Esophagus muscularis mucosa (tissue), 4 donors: Measurements from ENCODE around the gene RYR2. TPM values are rescaled to one million over a fixed set of nuclear protein-coding genes. Genes with fewer than 3 reads are reported as not detected.

Source experiments
- DNase-seq: peaks from one replicate; pipeline ENCODE4 v3.0.0-alpha.2; 2017; ENCODE audit errors: extremely low spot score
- H3K27ac ChIP-seq, 4 donors: fragments of 200-600 bp; sonication (generic); replicated peaks in 1 of 4; 1 replicate in 3 of 4; 2 replicates in 1 of 4; pipeline ENCODE4 v1.5.1; 2016 to 2019; ENCODE audit warnings: mild to moderate bottlenecking in 1 of 4
- H3K27me3 ChIP-seq, 4 donors: fragments of 200-600 bp; sonication (generic); one replicate each; pipeline versions ENCODE4 v1.5.1 to v1.6.0; 2016 to 2019
- H3K36me3 ChIP-seq, 4 donors: fragments of 200-600 bp; sonication (generic); one replicate each; pipeline ENCODE4 v1.5.1; 2016 to 2019
- H3K4me1 ChIP-seq, 4 donors: fragments of 200-600 bp; sonication (generic); one replicate each; pipeline ENCODE4 v1.5.1; 2016 to 2019
- H3K4me3 ChIP-seq, 4 donors: fragments of 200-600 bp; sonication (generic); 1 replicate in 2 of 4; 2 replicates in 2 of 4; pipeline ENCODE4 v1.5.1; 2016 to 2019; ENCODE audit warnings: mild to moderate bottlenecking in 4 of 4, moderate library complexity in 1 of 4
- H3K9me3 ChIP-seq, 4 donors: fragments of 200-600 bp; sonication (generic); 1 replicate in 3 of 4; 2 replicates in 1 of 4; pipeline ENCODE4 v1.5.1; 2016 to 2019
- EP300 ChIP-seq: sonication (generic); formaldehyde crosslinking; IDR thresholded peaks from one replicate; pipeline ENCODE4 v1.6.1; 2017; ENCODE audit warnings: antibody characterized with exemption
- POLR2A ChIP-seq: fragments of 450-650 bp; IDR thresholded peaks from one replicate; pipeline ENCODE4 v1.6.1; 2017; ENCODE audit warnings: antibody characterized with exemption, moderate library complexity, mild to moderate bottlenecking, low read depth
- POLR2AphosphoS5 ChIP-seq, 2 donors: sonication (generic); formaldehyde crosslinking; IDR thresholded peaks; one replicate each; pipeline ENCODE4 v1.6.1; 2017; ENCODE audit warnings: antibody characterized with exemption in 2 of 2
- WGBS: methylation state at CpG from one replicate; pipeline ENCODE4 v1.1.5; 2018; 5-methylcytosine and 5-hydroxymethylcytosine counted together
- intact Hi-C: fragments of 100-400 bp; cut with DNase I; formaldehyde crosslinking; loops from one replicate; pipeline ENCODE4 v1.15.1; 2023
- total RNA-seq, 4 donors: library from RNA; depleted of rRNA; stranded (reverse); fragments of >200 nt; gene quantifications; one replicate each; pipeline versions ENCODE4 v1.1.0 to v1.2.1, GENCODE V29; 2016
- TF ChIP-seq, protein P1 (sequence below), 3 experiments: fragments of 200-600 bp in 2 of 3; fragments of 450-650 bp in 1 of 3; sonication (generic) in 2 of 3; IDR thresholded peaks; one replicate each; pipeline ENCODE4 v1.5.1; 2017 to 2019; ENCODE audit warnings: antibody characterized with exemption in 3 of 3, mild to moderate bottlenecking in 2 of 3, moderate library complexity in 1 of 3

Gene RYR2
- total RNA-seq, 4 donors from 2014 or later, result 29.8 to 56.3 (median 38.9) TPM

DNA sequence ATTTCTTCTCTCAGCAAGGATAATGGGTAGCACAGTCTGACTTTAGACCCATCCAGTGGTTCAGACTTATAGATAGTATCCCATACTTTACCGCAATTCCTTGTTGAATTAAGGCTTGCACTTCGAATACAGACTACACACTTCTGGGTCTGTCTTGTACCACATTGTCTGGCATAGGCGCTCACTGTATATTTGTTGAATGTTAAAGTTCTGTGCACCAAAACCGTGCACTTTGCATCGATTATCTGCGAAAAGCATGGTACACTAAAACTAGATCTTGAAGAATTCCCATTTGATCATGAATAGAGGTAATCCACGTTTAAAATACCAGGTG lies 556 bp upstream of the RYR2 start:
- Histone ChIP-seq H3K27me3 (peaks cover 0 to 18% (median 0%) of the 10 kb centered on the region in 4 donors), H3K9me3 (no peaks in the 10 kb centered on the region), H3K4me3 (peak overlapping the region; percentile 79 to 82 (median 80)), H3K36me3 (no peaks in the 10 kb centered on the region), H3K4me1 (peaks cover 0 to 49% (median 40%) of the 10 kb centered on the region in 4 donors), H3K27ac (peak overlapping the region; percentile 85 to 93 (median 88))
- 24% methylated on average over 7 of the region's 7 CpGs for WGBS
- intact Hi-C loops, result loop anchor here (10.0 kb wide), 1 partner anchor 343 kb away; no protein-coding TSS in a partner anchor
- DNase-seq, result no peak
- TF ChIP-seq POLR2AphosphoS5 (IDR thresholded peaks at IDR 0.05), result no peak
- no peak for TF ChIP-seq POLR2A
- TF ChIP-seq EP300, result no peak
- TF ChIP-seq, protein P1, sequence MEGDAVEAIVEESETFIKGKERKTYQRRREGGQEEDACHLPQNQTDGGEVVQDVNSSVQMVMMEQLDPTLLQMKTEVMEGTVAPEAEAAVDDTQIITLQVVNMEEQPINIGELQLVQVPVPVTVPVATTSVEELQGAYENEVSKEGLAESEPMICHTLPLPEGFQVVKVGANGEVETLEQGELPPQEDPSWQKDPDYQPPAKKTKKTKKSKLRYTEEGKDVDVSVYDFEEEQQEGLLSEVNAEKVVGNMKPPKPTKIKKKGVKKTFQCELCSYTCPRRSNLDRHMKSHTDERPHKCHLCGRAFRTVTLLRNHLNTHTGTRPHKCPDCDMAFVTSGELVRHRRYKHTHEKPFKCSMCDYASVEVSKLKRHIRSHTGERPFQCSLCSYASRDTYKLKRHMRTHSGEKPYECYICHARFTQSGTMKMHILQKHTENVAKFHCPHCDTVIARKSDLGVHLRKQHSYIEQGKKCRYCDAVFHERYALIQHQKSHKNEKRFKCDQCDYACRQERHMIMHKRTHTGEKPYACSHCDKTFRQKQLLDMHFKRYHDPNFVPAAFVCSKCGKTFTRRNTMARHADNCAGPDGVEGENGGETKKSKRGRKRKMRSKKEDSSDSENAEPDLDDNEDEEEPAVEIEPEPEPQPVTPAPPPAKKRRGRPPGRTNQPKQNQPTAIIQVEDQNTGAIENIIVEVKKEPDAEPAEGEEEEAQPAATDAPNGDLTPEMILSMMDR (IDR thresholded peaks at IDR 0.05), result no peak

DNA sequence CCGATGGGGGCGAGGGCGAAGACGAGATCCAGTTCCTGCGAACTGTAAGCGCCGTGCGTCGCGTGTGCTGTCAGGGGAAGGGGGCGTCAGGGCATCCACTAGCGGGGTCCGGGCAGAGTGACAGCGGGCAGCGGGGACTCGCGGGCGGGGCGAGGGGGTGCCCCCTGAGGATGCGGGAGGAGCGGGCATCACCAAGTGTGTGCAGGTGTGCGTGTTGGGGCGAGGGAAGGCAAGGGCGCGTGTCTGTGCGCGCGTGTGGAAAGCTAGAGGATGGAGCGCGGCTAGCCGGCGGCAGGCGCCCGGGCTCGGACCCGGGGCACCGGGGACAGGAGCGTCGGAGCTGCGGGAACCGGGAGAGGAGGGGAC lies 525 bp downstream of the RYR2 start:
- H3K4me3 ChIP-seq, result peak overlapping the region; percentile 79 to 82 (median 80)
- intact Hi-C loops, result loop anchor here (10.0 kb wide), 1 partner anchor 342 kb away; no protein-coding TSS in a partner anchor
- peak overlapping the region; percentile 85 to 93 (median 88) for H3K27ac ChIP-seq
- no peak for TF ChIP-seq EP300
- no peak for TF ChIP-seq POLR2AphosphoS5 (IDR thresholded peaks at IDR 0.05)
- no peak for TF ChIP-seq POLR2A
- TF ChIP-seq, protein P1 (IDR thresholded peaks at IDR 0.05), result no peak
- DNase-seq, result no peak
- 0% methylated on average over 3 of the region's 41 CpGs for WGBS
- H3K9me3 ChIP-seq, result no peaks in the 10 kb centered on the region
- H3K27me3 ChIP-seq, result peaks cover 0 to 18% (median 0%) of the 10 kb centered on the region in 4 donors
- H3K36me3 ChIP-seq, result no peaks in the 10 kb centered on the region
- peaks cover 0 to 60% (median 48%) of the 10 kb centered on the region in 4 donors for H3K4me1 ChIP-seq

DNA sequence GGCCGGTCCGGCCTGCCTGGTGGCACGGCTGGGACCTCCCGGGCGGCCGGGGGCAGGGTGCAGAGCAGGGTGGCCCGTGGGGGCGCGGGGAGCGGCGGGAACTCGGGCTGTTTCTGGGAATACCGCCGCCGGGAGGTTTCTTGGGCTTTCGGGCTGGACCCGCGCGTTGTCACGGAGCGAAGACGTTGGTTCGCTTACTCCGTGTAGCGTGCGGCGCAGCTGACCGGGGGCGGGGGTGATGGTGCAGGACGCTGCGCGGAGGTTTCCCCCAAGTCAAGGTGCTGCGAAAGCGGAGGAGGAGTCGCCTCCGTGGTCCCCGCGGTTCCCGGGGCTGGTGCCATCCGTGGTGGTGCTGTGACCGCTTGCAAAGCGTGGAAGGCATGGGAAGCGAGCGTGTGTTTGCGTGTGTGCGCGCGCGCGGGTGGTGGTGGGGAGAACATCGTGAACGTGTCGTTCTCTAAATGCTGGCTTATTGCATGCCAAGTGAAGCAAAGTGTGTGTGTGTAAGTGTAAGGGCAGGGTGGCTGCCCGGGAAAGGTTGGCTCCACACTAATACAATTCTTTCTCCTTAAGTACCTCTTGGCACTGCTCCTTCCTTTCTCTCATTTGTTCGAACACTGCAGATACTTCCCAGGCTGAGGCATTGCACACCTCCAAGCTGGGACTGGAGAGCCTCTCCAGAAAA lies 1.1 kb downstream of the RYR2 start:
- no peak for DNase-seq
- Histone ChIP-seq H3K27me3 (peaks cover 0 to 18% (median 0%) of the 10 kb centered on the region in 4 donors), H3K27ac (peak overlapping the region; percentile 85 to 93 (median 88)), H3K4me1 (peaks cover 0 to 56% (median 48%) of the 10 kb centered on the region in 4 donors), H3K36me3 (no peaks in the 10 kb centered on the region), H3K9me3 (no peaks in the 10 kb centered on the region), H3K4me3 (peak overlapping the region; percentile 79 to 82 (median 80))
- intact Hi-C loops, result loop anchor here (10.0 kb wide), 1 partner anchor 342 kb away; no protein-coding TSS in a partner anchor
- TF ChIP-seq EP300 (no peak), POLR2AphosphoS5 (IDR thresholded peaks at IDR 0.05) (peak; percentile 60 to 63)
- WGBS, result 2% methylated on average over 22 of the region's 55 CpGs

DNA sequence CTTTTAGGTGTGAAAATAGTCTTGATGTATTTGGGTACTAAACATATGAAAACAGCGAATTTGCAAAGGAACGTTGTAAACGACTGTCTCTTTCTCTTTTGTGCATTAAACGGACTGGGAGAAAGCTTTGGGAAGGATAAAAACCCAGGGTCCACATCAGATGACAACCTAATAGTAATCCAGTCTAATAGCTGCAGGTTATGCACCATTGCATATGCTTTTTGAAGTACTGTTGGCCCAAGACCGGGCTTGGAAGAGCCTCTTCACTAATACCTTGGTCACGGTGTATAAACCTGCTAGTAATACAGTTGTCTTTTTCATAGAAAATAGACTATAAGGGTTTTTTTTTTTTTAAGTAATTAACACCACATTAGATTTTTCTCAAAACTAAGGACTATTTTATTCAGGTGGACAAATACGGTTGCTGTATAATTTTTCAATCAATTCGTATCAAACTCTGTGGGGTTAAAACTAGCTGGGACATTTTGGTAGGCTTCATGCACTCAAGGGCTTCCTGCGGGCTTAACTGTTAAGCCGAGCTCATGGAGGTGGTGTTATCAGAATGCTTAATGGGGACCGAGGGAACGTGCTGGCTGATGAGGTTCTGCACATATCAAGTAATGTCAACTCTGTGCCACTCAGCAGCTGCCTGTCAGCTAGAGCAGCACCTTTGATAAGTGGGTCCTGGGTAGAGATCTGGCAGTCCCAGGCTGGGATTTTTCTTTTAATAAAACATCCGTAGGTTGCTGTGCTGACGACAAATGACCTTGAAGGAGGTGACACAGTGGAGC lies 2.1 kb downstream of the RYR2 start:
- Histone ChIP-seq H3K27ac (peak overlapping the region; percentile 85 to 93 (median 88)), H3K36me3 (no peaks in the 10 kb centered on the region), H3K27me3 (peaks cover 0 to 18% (median 0%) of the 10 kb centered on the region in 4 donors), H3K4me3 (peak overlapping the region; percentile 79 to 82 (median 80)), H3K4me1 (peaks cover 0 to 51% (median 48%) of the 10 kb centered on the region in 4 donors), H3K9me3 (no peaks in the 10 kb centered on the region)
- DNase-seq, result no peak
- intact Hi-C loops, result loop anchor here (10.0 kb wide), 1 partner anchor 341 kb away; no protein-coding TSS in a partner anchor
- TF ChIP-seq POLR2A (no peak), POLR2AphosphoS5 (IDR thresholded peaks at IDR 0.05) (no peak), EP300 (no peak)
- TF ChIP-seq, protein P1 (IDR thresholded peaks at IDR 0.05), result no peak
- 25% methylated on average over 14 of the region's 14 CpGs for WGBS
